GM12874 (cell line): ENCODE data around the gene DEGS2.

Source experiments
- TF ChIP-seq, protein P1 (sequence below): IDR thresholded peaks from 2 replicates; pipeline ENCODE4 v1.5.1; 2011; ENCODE audit warnings: low read depth, mild to moderate bottlenecking, control low read depth, low read length, moderate library complexity; ENCODE audit not compliant: insufficient read depth

The DEGS2 gene

DNA sequence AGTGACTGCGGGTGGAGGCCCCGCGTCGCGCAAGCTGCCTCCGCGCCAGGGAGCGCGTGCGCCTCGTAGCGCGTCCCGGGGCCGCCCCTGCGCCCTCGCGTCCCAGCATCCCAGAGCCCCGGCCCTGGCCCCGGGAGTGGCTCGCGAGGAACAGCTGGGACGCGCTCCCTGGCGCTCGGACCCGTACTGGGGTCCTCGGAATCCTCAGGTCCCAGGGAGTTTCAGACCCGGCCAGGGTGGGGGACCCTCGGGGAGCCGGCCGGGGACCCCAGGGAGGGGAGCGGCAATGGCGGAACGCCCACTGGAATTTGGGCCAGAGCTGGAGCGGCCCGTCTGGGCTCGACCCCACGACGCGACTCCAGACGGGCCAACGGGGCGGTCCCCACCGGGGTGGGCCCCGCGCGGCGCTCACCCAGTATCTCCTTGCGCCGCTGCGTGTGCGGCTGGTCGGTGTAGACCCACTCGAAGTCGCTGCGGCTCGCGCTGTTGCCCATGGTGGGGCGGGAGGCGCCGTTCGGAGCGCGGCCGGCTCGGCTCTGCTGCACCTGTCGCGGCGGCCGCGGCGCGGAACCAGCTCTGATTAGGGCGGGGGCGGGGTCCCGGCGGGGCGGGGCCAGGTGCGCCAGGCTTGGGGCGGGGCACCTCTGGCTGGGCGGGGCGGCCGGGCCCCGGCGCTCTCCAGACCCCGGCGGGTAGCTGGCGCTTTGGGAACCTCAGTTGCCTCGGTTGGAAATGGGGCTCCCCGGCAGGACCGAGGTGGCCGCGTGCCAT is at the start of gene DEGS2:
Gene DEGS2, minus strand, starts transcription at position 552 of the 771 bp plus-strand sequence. Its CDS starts 58 bp downstream, at position 494.
- TF ChIP-seq, protein P1, sequence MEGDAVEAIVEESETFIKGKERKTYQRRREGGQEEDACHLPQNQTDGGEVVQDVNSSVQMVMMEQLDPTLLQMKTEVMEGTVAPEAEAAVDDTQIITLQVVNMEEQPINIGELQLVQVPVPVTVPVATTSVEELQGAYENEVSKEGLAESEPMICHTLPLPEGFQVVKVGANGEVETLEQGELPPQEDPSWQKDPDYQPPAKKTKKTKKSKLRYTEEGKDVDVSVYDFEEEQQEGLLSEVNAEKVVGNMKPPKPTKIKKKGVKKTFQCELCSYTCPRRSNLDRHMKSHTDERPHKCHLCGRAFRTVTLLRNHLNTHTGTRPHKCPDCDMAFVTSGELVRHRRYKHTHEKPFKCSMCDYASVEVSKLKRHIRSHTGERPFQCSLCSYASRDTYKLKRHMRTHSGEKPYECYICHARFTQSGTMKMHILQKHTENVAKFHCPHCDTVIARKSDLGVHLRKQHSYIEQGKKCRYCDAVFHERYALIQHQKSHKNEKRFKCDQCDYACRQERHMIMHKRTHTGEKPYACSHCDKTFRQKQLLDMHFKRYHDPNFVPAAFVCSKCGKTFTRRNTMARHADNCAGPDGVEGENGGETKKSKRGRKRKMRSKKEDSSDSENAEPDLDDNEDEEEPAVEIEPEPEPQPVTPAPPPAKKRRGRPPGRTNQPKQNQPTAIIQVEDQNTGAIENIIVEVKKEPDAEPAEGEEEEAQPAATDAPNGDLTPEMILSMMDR = no peak

DNA sequence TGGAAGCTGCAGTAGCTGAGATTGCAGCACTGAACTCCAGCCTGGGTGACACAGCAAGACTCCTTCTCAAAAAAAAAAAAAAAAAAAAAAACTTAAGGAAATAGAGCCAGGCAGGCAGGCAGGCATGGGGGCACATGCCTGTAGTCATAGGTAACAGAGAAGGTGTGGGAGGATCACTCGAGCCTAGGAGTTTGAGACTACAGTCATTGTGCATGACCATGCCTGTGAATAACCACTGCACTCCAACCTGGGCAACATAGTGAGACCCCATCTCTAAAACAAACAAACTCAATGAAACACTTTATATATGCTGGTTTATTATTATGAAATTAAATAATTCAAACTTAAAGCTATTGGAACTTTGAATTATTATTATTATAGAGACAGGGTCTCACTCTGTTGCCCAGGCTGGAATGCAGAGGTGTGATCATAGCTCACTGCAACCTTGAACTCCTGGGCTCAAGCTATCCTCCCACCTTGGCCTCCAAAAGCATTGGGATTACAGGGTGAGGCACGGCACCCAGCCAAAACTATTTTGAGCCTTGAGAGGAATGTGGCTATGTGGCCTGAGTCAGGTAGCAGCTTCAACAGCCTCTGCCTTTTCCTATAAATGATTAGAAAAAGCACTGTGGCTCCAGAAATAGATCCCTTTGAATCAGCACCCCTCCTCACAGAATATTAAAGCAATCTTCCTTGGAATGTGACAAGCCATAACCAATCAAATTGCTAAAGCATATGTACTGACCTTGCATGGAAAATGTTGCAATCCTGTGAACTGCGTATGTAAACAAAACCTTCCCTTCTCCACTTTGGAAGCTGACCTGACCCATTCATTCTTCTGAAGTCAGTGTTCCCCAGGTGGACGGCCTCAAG is 44.8 kb upstream of the DEGS2 start:
- TF ChIP-seq, protein P1 = no peak

DNA sequence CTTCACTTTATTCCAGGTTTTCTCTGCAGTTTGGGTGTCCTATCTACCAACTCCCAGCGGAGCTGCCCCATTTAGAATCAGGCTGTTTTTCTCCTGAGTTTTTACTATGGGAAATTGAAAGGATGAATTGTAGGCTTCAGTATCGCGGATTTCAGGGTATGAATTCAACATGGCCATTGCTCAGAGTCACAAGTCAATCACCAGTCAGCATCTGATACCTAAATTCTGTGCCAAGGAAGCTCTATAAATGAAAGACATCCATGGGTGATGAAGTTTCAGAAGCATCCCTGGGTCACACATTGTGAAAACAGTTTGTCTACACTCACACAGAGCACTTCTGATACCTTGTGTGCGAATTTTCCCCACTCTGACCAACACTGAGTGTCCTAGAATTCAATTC is 43.7 kb upstream of the DEGS2 start:
- TF ChIP-seq, protein P1 = no peak

DNA sequence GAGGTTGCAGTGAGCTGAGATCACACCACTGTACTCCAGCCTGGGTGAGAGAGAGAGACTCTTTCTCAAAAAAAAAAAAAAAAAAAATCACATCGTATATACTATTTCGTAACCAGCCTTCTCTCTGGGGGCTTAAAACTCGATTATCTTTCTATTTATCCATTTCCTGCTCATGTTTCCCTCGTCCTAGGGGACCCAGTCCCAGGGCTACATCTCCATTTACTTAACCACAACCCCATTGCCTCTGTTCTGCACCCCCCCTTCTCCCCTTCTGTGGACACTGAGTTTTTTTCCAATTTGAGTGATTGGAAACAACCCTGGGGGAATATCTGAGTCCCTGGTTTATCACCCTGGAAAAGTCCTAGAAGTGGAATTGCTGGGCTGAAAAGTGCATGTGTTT is 43.3 kb upstream of the DEGS2 start:
- TF ChIP-seq, protein P1 = no peak

DNA sequence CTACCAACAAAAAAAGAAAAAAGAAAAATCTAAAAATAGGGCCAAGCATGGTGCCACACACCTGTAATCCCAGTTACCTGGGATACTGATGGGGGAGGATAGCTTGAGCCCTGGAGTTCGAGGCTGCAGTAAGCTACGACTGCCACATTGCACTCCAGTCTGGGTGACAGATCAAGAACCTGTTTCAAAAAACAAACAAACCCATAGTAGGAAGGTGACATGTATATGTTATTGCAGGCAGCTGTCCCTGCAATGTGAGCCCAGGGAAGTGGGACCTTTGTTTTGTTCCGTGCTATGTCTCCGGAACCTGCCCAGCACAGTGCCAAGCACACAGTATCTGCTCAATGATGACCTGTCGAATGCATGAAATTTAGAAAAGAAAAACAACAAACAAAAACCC is 42.3 kb upstream of the DEGS2 start:
- TF ChIP-seq, protein P1 = no peak

DNA sequence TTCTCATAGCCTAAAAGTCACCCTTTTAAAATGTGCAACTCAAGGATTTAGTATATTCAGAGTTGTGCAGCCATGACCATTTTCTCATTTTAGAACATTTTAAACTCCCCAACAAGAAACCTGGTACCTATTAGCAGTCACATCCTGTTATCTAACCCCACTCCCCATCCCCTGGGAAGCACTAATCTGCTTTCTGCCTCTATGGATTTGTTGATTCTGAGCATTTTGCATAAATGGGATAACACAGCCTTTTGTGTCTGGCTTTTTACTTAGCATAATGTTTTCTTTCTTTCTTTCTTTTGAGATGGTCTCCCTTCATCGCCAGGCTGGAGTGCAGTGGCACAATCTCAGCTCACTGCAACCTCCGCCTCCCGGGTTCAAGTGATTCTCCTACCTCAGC is 40.9 kb upstream of the DEGS2 start:
- TF ChIP-seq, protein P1 = no peak

DNA sequence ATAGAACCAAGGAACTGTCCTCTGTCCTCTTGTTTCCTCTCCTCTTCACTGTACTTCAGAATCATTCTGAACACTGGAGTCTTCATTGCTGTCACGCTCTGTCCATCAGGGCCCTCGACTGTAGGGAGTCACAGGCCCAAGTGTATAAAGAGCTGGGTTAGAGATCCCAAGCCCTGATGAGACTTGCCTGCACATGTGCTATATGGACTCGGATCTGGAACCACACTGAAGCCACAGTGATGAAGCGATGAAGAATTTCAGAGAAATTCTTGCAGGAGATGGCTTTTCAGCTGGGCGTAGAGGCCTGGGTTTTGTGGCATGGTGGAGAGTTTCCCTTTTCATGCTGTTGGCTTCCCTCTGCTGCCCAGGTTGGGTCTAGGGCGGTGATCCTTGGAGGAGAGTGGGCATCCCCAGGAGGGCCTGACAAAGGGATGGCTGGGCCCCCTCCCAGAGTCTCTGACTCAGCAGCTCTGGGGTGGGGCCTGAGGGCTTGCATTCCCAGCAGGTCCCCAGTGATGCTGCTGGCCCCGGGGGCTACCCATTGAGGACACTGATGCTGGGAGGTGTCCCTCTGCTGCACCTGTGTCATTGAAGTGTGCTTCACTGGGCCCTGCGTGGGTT is 39.9 kb upstream of the DEGS2 start:
- TF ChIP-seq, protein P1 = no peak
